Osteocyte (in vitro differentiated cells): ENCODE results near the gene HAS3. TPM values are rescaled to one million over a fixed set of nuclear protein-coding genes. Genes with fewer than 3 reads are reported as not detected.

ENCODE experiments used
- DNase-seq: peaks from one replicate; pipeline ENCODE4 v3.0.0; 2021; ENCODE audit warnings: mixed read lengths; ENCODE audit not compliant: unreplicated experiment; ENCODE audit errors: extremely low spot score
- H3K27ac Mint-ChIP-seq: one replicate; pipeline ENCODE4 v1.8.0; 2021; ENCODE audit warnings: mild to moderate bottlenecking, mixed read lengths; ENCODE audit not compliant: unreplicated experiment
- H3K27me3 Mint-ChIP-seq: one replicate; pipeline ENCODE4 v1.8.0; 2021; ENCODE audit warnings: mixed read lengths; ENCODE audit not compliant: unreplicated experiment
- H3K36me3 Mint-ChIP-seq: one replicate; pipeline ENCODE4 v1.8.0; 2021; ENCODE audit warnings: mixed read lengths; ENCODE audit not compliant: unreplicated experiment
- H3K4me1 Mint-ChIP-seq: one replicate; pipeline ENCODE4 v1.8.0; 2021; ENCODE audit warnings: mixed read lengths; ENCODE audit not compliant: unreplicated experiment
- H3K4me3 Mint-ChIP-seq: one replicate; pipeline ENCODE4 v1.8.0; 2021; ENCODE audit warnings: mild to moderate bottlenecking, moderate library complexity, mixed read lengths; ENCODE audit not compliant: unreplicated experiment
- H3K9me3 Mint-ChIP-seq: one replicate; pipeline ENCODE4 v1.8.0; 2021; ENCODE audit warnings: mixed read lengths; ENCODE audit not compliant: unreplicated experiment
- CTCF ChIP-seq: fragments of 200-600 bp; sonication (generic); IDR thresholded peaks from 2 replicates; pipeline ENCODE4 v1.5.0; 2021; ENCODE audit warnings: antibody characterized with exemption, mild to moderate bottlenecking, moderate library complexity
- total RNA-seq: library from RNA; stranded (reverse); gene quantifications from 2 replicates; pipeline ENCODE4 v1.2.1, GENCODE V29; 2021

Gene HAS3
- total RNA-seq, 1 donor from 2014 or later: 1.6 TPM

- Mint-ChIP-seq H3K4me3 (peak overlapping the region; percentile 63), H3K36me3 (peaks cover 6% of the 10 kb centered on the region), H3K9me3 (no peaks in the 10 kb centered on the region), H3K27me3 (no peaks in the 10 kb centered on the region), H3K4me1 (peaks cover 23% of the 10 kb centered on the region), H3K27ac (no peak overlapping the region)
- no peak for TF ChIP-seq CTCF
- DNase-seq: no peak
Observed at GRCh38 chr16:69106491-69107315, 1.2 kb downstream of the HAS3 start.

- DNase-seq: no peak
- Mint-ChIP-seq H3K27me3 (no peaks in the 10 kb centered on the region), H3K9me3 (no peaks in the 10 kb centered on the region)
Observed at GRCh38 chr16:69107316-69107962, 2.0 kb downstream of the HAS3 start.

GRCh38 chr16:69108064-69108904, 2.8 kb downstream of the HAS3 start:
- Mint-ChIP-seq H3K4me1 (peaks cover 23% of the 10 kb centered on the region), H3K4me3 (no peak overlapping the region), H3K27ac (no peak overlapping the region), H3K9me3 (no peaks in the 10 kb centered on the region), H3K36me3 (peaks cover 6% of the 10 kb centered on the region), H3K27me3 (no peaks in the 10 kb centered on the region)
- DNase-seq: no peak
- no peak for TF ChIP-seq CTCF

More at GRCh38 chr16:69107316-69107962, 2.0 kb downstream of the HAS3 start:
- peaks cover 23% of the 10 kb centered on the region for H3K4me1 Mint-ChIP-seq
- peaks cover 6% of the 10 kb centered on the region for H3K36me3 Mint-ChIP-seq
- H3K4me3 Mint-ChIP-seq: peak overlapping the region; percentile 63
- TF ChIP-seq CTCF: no peak
- H3K27ac Mint-ChIP-seq: no peak overlapping the region

- DNase-seq: no peak
- Mint-ChIP-seq H3K4me3 (no peak overlapping the region), H3K36me3 (peaks cover 6% of the 10 kb centered on the region), H3K4me1 (peaks cover 23% of the 10 kb centered on the region), H3K27me3 (no peaks in the 10 kb centered on the region), H3K9me3 (no peaks in the 10 kb centered on the region), H3K27ac (no peak overlapping the region)
- no peak for TF ChIP-seq CTCF
Observed at GRCh38 chr16:69108905-69109252, 3.4 kb downstream of the HAS3 start.
